OCI-LY7 (cell line): ENCODE measurements around the gene SESN2.

Experiments
- CTCF ChIP-seq: fragments of 200-600 bp; sonication (generic); conservative IDR thresholded peaks from 2 replicates; pipeline ENCODE4 v1.5.1; 2014; ENCODE audit warnings: mild to moderate bottlenecking, antibody characterized with exemption, low read length, moderate library complexity, mixed read lengths
- EZH2phosphoT487 ChIP-seq: fragments of 200-600 bp; sonication (generic); IDR thresholded peaks from 2 replicates; pipeline ENCODE4 v1.6.1; 2018; ENCODE audit warnings: low read depth, borderline replicate concordance, mild to moderate bottlenecking, mixed run types, antibody characterized with exemption, low read length, moderate library complexity, mixed read lengths

- no peak for TF ChIP-seq CTCF
- no peak for TF ChIP-seq EZH2phosphoT487
Observed at GRCh38 chr1:28269529-28269928, 10.2 kb downstream of the SESN2 start.
